Activated CD4-positive, alpha-beta T cell treated with anti-CD3 and anti-CD28 coated beads for 36 hours (primary cell): ENCODE results near the gene MEAK7. TPM values are rescaled to one million over a fixed set of nuclear protein-coding genes. Genes with fewer than 3 reads are reported as not detected.
"Not testable (repeated sequence)": the region's sequence is repeated elsewhere in the genome, so short reads cannot be mapped to it uniquely, and the experiment has no call there.

Experiments used
- ATAC-seq: fragments of 200-7000 bp; cut with Tn5 transposase; one replicate; pipeline ENCODE4 v1.10.0; 2021; ENCODE audit warnings: mild to moderate bottlenecking, moderate library complexity
- CTCF ChIA-PET: fragments of 350-600 bp; sonication (Branson Sonifier 250); formaldehyde crosslinking; loops from one replicate; lab custom pipeline; 2021; ENCODE audit warnings: antibody characterized with exemption; lab: Charles Lee
- POLR2A ChIA-PET: fragments of 350-600 bp; sonication (Branson Sonifier 250); formaldehyde crosslinking; loops from one replicate; lab custom pipeline; 2021; ENCODE audit warnings: antibody characterized with exemption, inconsistent platforms; lab: Charles Lee
- DNase-seq: peaks from one replicate; pipeline ENCODE4 v3.0.0-alpha.2; 2020
- H3K27ac Mint-ChIP-seq: one replicate; pipeline ENCODE4 v1.8.0; 2021; ENCODE audit warnings: mixed read lengths
- H3K27me3 Mint-ChIP-seq: one replicate; pipeline ENCODE4 v1.8.0; 2021; ENCODE audit warnings: mixed read lengths
- H3K36me3 Mint-ChIP-seq: one replicate; pipeline ENCODE4 v1.8.0; 2021; ENCODE audit warnings: low read depth, mixed read lengths
- H3K4me1 Mint-ChIP-seq: one replicate; pipeline ENCODE4 v1.8.0; 2021; ENCODE audit warnings: mixed read lengths
- H3K4me3 Mint-ChIP-seq: one replicate; pipeline ENCODE4 v1.8.0; 2021; ENCODE audit warnings: mild to moderate bottlenecking, moderate library complexity, mixed read lengths
- H3K9me3 Mint-ChIP-seq: one replicate; pipeline ENCODE4 v1.8.0; 2021; ENCODE audit warnings: low read depth, mixed read lengths
- intact Hi-C, 2 experiments: fragments of 100-400 bp; cut with DNase I in 1 of 2; cut with micrococcal nuclease in 1 of 2; formaldehyde crosslinking; loops; one replicate each; pipeline versions ENCODE4 v1.14.2 to v1.15.1; 2022 to 2024; cut with DNase I, micrococcal nuclease
- total RNA-seq, 2 experiments: library from RNA; stranded (reverse); gene quantifications; one replicate each; pipeline ENCODE4 v1.2.3, GENCODE V29; 2021

Gene MEAK7
- total RNA-seq, 2 experiments from 2014 or later = 8.9 to 10.6 TPM

GRCh38 chr16:84532291-84532724, 27.8 kb upstream of the MEAK7 start:
- no peak overlapping the region for H3K27ac Mint-ChIP-seq
- H3K4me1 Mint-ChIP-seq = peaks cover 4% of the 10 kb centered on the region
- ATAC-seq (no peak), DNase-seq (no peak)
- H3K9me3 Mint-ChIP-seq = peaks cover 9% of the 10 kb centered on the region
- ChIA-PET CTCF (interaction anchor here (0.7 to 1.5 kb wide), 5 partner anchors 19 to 206 kb away, joined by 3 to 5 read pairs (median 4); no protein-coding TSS in a partner anchor), POLR2A (no interaction called here)
- no peaks in the 10 kb centered on the region for H3K36me3 Mint-ChIP-seq
- no peaks in the 10 kb centered on the region for H3K27me3 Mint-ChIP-seq
- H3K4me3 Mint-ChIP-seq = no peak overlapping the region
- intact Hi-C loops = no loop called here

- H3K36me3 Mint-ChIP-seq = no peaks in the 10 kb centered on the region
- H3K9me3 Mint-ChIP-seq = peaks cover 9% of the 10 kb centered on the region
- CTCF ChIA-PET = interaction anchor here (0.7 kb wide), 1 partner anchor 48 kb away, joined by 3 read pairs; no protein-coding TSS in a partner anchor
- POLR2A ChIA-PET = no interaction called here
- H3K4me3 Mint-ChIP-seq = no peak overlapping the region
- H3K27ac Mint-ChIP-seq = no peak overlapping the region
- intact Hi-C loops = no loop called here
- DNase-seq (no peak), ATAC-seq (no peak)
- no peaks in the 10 kb centered on the region for H3K27me3 Mint-ChIP-seq
- peaks cover 4% of the 10 kb centered on the region for H3K4me1 Mint-ChIP-seq
Measured at GRCh38 chr16:84531671-84532111, 27.2 kb upstream of the MEAK7 start.

- H3K9me3 Mint-ChIP-seq = peaks cover 9% of the 10 kb centered on the region
- DNase-seq (no peak), ATAC-seq (no peak)
- H3K4me3 Mint-ChIP-seq = no peak overlapping the region
- no peaks in the 10 kb centered on the region for H3K36me3 Mint-ChIP-seq
- no peak overlapping the region for H3K27ac Mint-ChIP-seq
- H3K4me1 Mint-ChIP-seq = peaks cover 4% of the 10 kb centered on the region
- POLR2A ChIA-PET = no interaction called here
- no peaks in the 10 kb centered on the region for H3K27me3 Mint-ChIP-seq
- intact Hi-C loops = no loop called here
- CTCF ChIA-PET = interaction anchor here (0.6 to 1.7 kb wide), 2 partner anchors 92 to 398 kb away, joined by 3 to 4 read pairs; no protein-coding TSS in a partner anchor
Measured at GRCh38 chr16:84530590-84530989, 26.1 kb upstream of the MEAK7 start.

- intact Hi-C loops = no loop called here
- no peak overlapping the region for H3K27ac Mint-ChIP-seq
- H3K4me1 Mint-ChIP-seq = peaks cover 4% of the 10 kb centered on the region
- no peaks in the 10 kb centered on the region for H3K36me3 Mint-ChIP-seq
- ATAC-seq (no peak), DNase-seq (no peak)
- H3K9me3 Mint-ChIP-seq = peaks cover 9% of the 10 kb centered on the region
- POLR2A ChIA-PET = no interaction called here
- no peak overlapping the region for H3K4me3 Mint-ChIP-seq
- CTCF ChIA-PET = interaction anchor here (1.7 kb wide), 1 partner anchor 93 kb away, joined by 4 read pairs; no protein-coding TSS in a partner anchor
- no peaks in the 10 kb centered on the region for H3K27me3 Mint-ChIP-seq
Measured at GRCh38 chr16:84529607-84530006, 25.1 kb upstream of the MEAK7 start.

GRCh38 chr16:84528322-84528721, 23.9 kb upstream of the MEAK7 start:
- peaks cover 4% of the 10 kb centered on the region for H3K4me1 Mint-ChIP-seq
- H3K27me3 Mint-ChIP-seq = no peaks in the 10 kb centered on the region
- H3K36me3 Mint-ChIP-seq = no peaks in the 10 kb centered on the region
- peaks cover 9% of the 10 kb centered on the region for H3K9me3 Mint-ChIP-seq
- no peak overlapping the region for H3K27ac Mint-ChIP-seq
- CTCF ChIA-PET = interaction anchor here (0.7 to 1.0 kb wide), 2 partner anchors 12 to 72 kb away, joined by 3 read pairs; no protein-coding TSS in a partner anchor
- no peak for ATAC-seq
- intact Hi-C loops = no loop called here
- DNase-seq = no peak
- POLR2A ChIA-PET = no interaction called here
- no peak overlapping the region for H3K4me3 Mint-ChIP-seq

- ChIA-PET POLR2A (no interaction called here), CTCF (interaction anchor here (0.8 to 1.0 kb wide), 2 partner anchors 12 to 17 kb away, joined by 3 read pairs; no protein-coding TSS in a partner anchor)
- Mint-ChIP-seq H3K36me3 (no peaks in the 10 kb centered on the region), H3K27ac (no peak overlapping the region), H3K4me3 (no peak overlapping the region), H3K9me3 (peaks cover 9% of the 10 kb centered on the region), H3K27me3 (no peaks in the 10 kb centered on the region), H3K4me1 (peaks cover 4% of the 10 kb centered on the region)
- DNase-seq = no peak
- intact Hi-C loops = no loop called here
- ATAC-seq = no peak
Measured at GRCh38 chr16:84527532-84528269, 23.2 kb upstream of the MEAK7 start.

- ChIA-PET POLR2A (interaction anchor here (0.5 kb wide), 1 partner anchor 59 kb away, joined by 3 read pairs; no protein-coding TSS in a partner anchor), CTCF (interaction anchor here (0.8 kb wide), 1 partner anchor 17 kb away, joined by 3 read pairs; no protein-coding TSS in a partner anchor)
- H3K9me3 Mint-ChIP-seq = peaks cover 9% of the 10 kb centered on the region
- ATAC-seq (no peak), DNase-seq (no peak)
- H3K4me3 Mint-ChIP-seq = no peak overlapping the region
- no peak overlapping the region for H3K27ac Mint-ChIP-seq
- H3K4me1 Mint-ChIP-seq = no peaks in the 10 kb centered on the region
- no peaks in the 10 kb centered on the region for H3K36me3 Mint-ChIP-seq
- no peaks in the 10 kb centered on the region for H3K27me3 Mint-ChIP-seq
- intact Hi-C loops = no loop called here
Measured at GRCh38 chr16:84526794-84527531, 22.5 kb upstream of the MEAK7 start.

GRCh38 chr16:84524941-84525581, 20.6 kb upstream of the MEAK7 start:
- H3K4me1 Mint-ChIP-seq, H3K9me3 Mint-ChIP-seq, H3K27me3 Mint-ChIP-seq, POLR2A ChIA-PET, H3K4me3 Mint-ChIP-seq, H3K36me3 Mint-ChIP-seq, DNase-seq, ATAC-seq, H3K27ac Mint-ChIP-seq: not testable (repeated sequence)
- intact Hi-C loops = loop anchor here in 1 of 2 experiments (2.0 kb wide), 1 partner anchor 20 kb away; no protein-coding TSS in a partner anchor
- CTCF ChIA-PET = interaction anchor here (0.9 to 1.5 kb wide), 2 partner anchors 15 to 17 kb away, joined by 4 to 5 read pairs; no protein-coding TSS in a partner anchor

- ChIA-PET CTCF (interaction anchor here (0.6 to 1.5 kb wide), 3 partner anchors 15 to 374 kb away, joined by 3 to 5 read pairs (median 4); no protein-coding TSS in a partner anchor), POLR2A (no interaction called here)
- Mint-ChIP-seq H3K36me3 (no peaks in the 10 kb centered on the region), H3K4me3 (no peak overlapping the region), H3K27me3 (no peaks in the 10 kb centered on the region), H3K9me3 (peaks cover 4% of the 10 kb centered on the region), H3K4me1 (peaks cover 13% of the 10 kb centered on the region), H3K27ac (no peak overlapping the region)
- DNase-seq (peak; percentile 10), ATAC-seq (no peak)
- intact Hi-C loops = loop anchor here in 1 of 2 experiments (2.0 kb wide), 1 partner anchor 20 kb away; no protein-coding TSS in a partner anchor
Measured at GRCh38 chr16:84524346-84524920, 20.0 kb upstream of the MEAK7 start.

GRCh38 chr16:84521497-84521770, 17.0 kb upstream of the MEAK7 start:
- Mint-ChIP-seq H3K36me3 (no peaks in the 10 kb centered on the region), H3K27ac (no peak overlapping the region), H3K27me3 (no peaks in the 10 kb centered on the region), H3K4me3 (no peak overlapping the region), H3K9me3 (no peaks in the 10 kb centered on the region), H3K4me1 (peaks cover 38% of the 10 kb centered on the region)
- ChIA-PET POLR2A (no interaction called here), CTCF (interaction anchor here (1.5 to 1.8 kb wide), 3 partner anchors 11 to 151 kb away, joined by 4 to 7 read pairs (median 6); no protein-coding TSS in a partner anchor)
- ATAC-seq = no peak
- no peak for DNase-seq
- intact Hi-C loops = no loop called here
